DMS53 (cell line): ENCODE measurements around the gene SLC35F3.
"Not testable (repeated sequence)": the region's sequence is repeated elsewhere in the genome, so short reads cannot be mapped to it uniquely, and the experiment has no call there.

Source experiments
- DNase-seq: peaks from one replicate; lab custom pipeline; 2025; lab: John Stamatoyannopoulos, UW

The SLC35F3 gene

GRCh38 chr1:234199476-234200127 is 295.1 kb downstream of the SLC35F3 start:
- DNase-seq, result no peak

GRCh38 chr1:234200566-234200965 is 296.1 kb downstream of the SLC35F3 start:
- DNase-seq, result no peak

GRCh38 chr1:234201600-234201999 is 297.1 kb downstream of the SLC35F3 start:
- DNase-seq, result no peak

GRCh38 chr1:234205966-234206365 is 301.5 kb downstream of the SLC35F3 start:
- no peak for DNase-seq

- peak; percentile 89 for DNase-seq
Measured at GRCh38 chr1:234206651-234207284, 302.3 kb downstream of the SLC35F3 start.

GRCh38 chr1:234208351-234208750 is 303.9 kb downstream of the SLC35F3 start:
- no peak for DNase-seq

- no peak for DNase-seq
Measured at GRCh38 chr1:234208791-234209190, 304.3 kb downstream of the SLC35F3 start.

- DNase-seq, result not testable (repeated sequence)
Measured at GRCh38 chr1:234210429-234210828, 306.0 kb downstream of the SLC35F3 start.

- DNase-seq, result not testable (repeated sequence)
Measured at GRCh38 chr1:234211855-234212254, 307.4 kb downstream of the SLC35F3 start.

- DNase-seq, result peak; percentile 86
Measured at GRCh38 chr1:234212764-234213657, 308.5 kb downstream of the SLC35F3 start.

GRCh38 chr1:234213658-234214128 is 309.2 kb downstream of the SLC35F3 start:
- DNase-seq, result no peak

- DNase-seq, result peak; percentile 78
Measured at GRCh38 chr1:234214129-234214910, 309.8 kb downstream of the SLC35F3 start.

- peak; percentile 88 for DNase-seq
Measured at GRCh38 chr1:234214911-234215892, 310.7 kb downstream of the SLC35F3 start.

GRCh38 chr1:234216116-234216703 is 311.7 kb downstream of the SLC35F3 start:
- DNase-seq, result no peak

GRCh38 chr1:234217316-234217840 is 312.9 kb downstream of the SLC35F3 start:
- DNase-seq, result no peak

- no peak for DNase-seq
Measured at GRCh38 chr1:234218078-234218477, 313.6 kb downstream of the SLC35F3 start.

- no peak for DNase-seq
Measured at GRCh38 chr1:234219711-234220110, 315.2 kb downstream of the SLC35F3 start.

GRCh38 chr1:234221601-234222000 is 317.1 kb downstream of the SLC35F3 start:
- DNase-seq, result no peak

GRCh38 chr1:234222561-234223280 is 318.2 kb downstream of the SLC35F3 start:
- DNase-seq, result no peak
